Right ventricle myocardium superior (tissue), 1 donor: ENCODE results near the gene ANXA8. TPM values are rescaled to one million over a fixed set of nuclear protein-coding genes. Genes with fewer than 3 reads are reported as not detected.

Source experiments
- ATAC-seq: fragments of 200-7000 bp; cut with Tn5 transposase; one replicate; pipeline ENCODE4 v1.9.1; 2020; ENCODE audit warnings: mild to moderate bottlenecking; ENCODE audit not compliant: poor library complexity
- DNase-seq: peaks from one replicate; pipeline ENCODE4 v3.0.0-alpha.2; 2020
- intact Hi-C: fragments of 100-400 bp; cut with DNase I; formaldehyde crosslinking; loops from one replicate; pipeline ENCODE4 v1.11.2; 2022
- total RNA-seq: library from RNA; stranded (reverse); fragmentation: NEBNext Ultra II Directional; extraction: Animal tissue kit (Norgen Biotek cat#: 25700); gene quantifications from one replicate; pipeline ENCODE4 v1.2.1, GENCODE V29; 2021
- donor health status: DM: no; HTN: yes; CAD: no; lungs with severe emphysema.

The ANXA8 gene
- total RNA-seq, 1 donor from 2014 or later, result 0.24 TPM

DNA sequence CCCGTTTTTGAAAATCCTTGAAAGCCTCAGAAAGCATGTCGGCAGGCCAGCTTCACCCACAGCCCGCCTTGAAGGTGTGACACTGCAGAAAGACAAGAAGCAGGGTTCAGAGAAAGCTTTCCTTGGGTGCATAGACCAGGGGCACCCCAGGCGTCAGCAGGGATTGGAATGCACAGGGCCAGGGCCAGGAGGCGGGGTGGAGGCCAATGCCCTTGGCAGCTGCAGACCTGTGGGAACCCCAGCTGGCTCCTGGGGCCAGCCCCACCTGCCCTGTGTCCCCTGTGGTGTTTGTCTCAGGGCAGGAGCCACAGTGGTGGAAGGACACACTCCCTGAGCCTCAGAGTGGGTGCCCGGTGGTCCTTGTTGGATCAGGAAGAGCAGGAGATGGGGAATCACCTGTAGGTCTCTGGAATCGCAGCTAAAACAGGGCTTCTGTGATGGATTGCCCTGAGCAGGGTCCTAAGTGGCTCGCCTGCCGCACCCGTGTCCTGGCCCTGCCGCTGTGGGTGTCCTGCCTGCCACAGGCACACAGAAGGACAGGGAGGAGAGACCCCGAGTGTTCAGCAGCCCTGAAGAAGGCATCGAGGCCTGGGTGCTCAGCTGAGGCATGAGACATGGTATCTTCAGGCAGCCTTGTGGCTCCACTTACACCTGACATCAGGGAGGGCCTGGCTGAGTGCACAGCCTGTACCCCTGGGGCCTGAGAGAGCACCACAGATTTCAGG is 32.5 kb downstream of the ANXA8 start:
- no peak for ATAC-seq
- no peak for DNase-seq
- intact Hi-C loops, result no loop called here

DNA sequence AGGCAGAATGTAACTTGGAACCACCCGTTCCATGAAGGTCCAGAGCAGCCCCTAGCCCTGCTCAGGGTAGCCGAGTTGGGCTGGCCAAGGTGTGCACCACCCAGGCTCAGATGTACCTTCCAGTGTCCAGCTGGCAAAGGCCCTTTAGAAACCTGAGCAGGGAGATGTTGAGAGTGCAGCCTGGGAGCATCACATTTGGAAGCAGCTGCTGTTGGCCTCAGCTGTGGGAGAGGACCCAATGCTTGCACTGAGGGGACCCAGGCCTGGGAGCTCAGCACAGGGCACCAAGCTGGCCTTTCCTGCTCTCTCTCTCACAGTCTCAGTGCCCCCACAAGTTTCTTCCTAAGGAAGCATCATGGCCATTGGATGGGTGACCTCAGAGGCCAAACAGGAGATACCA is 33.5 kb downstream of the ANXA8 start:
- ATAC-seq (no peak), DNase-seq (no peak)
- intact Hi-C loops, result no loop called here

DNA sequence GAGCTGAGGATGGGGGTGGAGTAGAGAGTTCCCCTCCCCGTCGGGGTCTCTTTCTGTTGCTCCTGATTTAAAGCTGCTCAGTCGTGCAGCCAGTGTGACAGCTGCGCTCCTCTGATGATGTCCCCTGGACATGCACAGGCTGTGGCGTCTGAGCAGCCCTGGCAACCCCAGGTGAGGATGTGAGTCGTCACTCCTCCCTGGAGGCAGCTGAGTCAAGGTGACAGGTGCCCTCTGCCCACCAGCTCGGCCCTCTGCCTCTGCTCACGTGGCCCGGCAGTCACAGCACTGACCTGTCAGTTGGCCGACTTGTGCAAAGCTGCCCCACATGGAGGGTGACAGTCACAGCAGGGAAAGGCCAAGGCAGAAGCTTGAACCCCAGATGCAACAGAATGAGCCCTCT is 33.9 kb downstream of the ANXA8 start:
- no peak for DNase-seq
- no peak for ATAC-seq
- intact Hi-C loops, result no loop called here

DNA sequence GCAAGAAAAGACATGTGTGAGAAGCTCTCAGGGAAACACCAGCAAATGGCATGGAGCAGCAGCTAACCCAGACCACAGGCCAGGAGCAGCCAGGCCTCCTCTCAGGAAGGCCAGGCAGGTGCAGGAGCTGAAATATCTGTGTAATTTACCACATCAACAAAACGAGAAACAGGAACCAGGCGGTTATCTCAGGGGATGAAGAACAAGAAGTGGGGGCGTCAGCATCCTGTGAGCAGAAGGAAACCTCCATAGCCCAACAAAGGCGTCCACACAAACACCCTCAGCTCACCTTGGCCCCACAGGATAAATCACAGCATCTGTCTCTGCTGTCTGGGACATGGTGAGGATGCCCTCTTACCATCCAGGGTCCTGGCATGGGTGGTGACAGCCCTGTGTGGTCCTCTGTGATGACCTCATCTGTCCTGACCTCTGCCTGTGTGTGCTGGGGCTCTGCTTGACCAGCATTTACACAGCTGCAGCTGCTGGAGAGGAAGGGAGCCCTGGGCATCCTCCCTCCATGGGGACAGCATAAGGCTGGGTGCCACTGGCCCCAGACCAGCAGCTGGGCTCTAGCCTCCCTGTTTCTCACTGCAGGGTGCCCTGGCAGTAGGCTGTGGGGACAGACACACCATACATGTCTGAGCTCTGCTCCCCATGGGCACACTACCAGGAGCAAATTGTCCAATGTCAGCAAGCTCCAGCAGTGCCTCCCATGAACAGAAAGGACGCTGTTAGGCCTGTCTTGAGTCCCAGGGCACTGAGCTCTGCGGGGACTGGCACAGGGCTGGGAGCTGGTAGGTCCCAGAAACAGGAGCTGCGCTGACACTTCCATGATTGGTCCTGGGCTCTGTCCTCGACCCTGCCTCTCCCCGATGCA is 34.6 kb downstream of the ANXA8 start:
- intact Hi-C loops, result no loop called here
- DNase-seq (no peak), ATAC-seq (no peak)

DNA sequence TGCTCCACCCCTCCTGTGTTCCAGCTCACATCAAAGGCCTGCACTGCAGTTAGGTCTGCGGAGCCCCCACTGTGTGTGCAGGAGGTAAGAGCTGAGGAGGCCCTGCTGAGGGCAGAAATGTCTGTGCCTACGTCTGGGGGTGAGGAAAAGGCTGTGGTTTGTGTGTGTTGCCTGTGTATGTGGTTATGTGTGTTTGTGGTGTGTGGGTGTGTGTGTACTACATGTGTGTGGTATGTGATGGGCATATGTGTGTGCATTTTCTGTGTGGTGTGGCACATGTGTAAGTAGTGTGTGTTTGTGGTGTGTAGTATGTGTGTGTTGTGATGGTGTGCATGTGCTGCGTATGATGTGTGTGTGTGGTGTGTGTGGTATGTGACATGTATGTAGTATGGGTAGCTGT is 36.2 kb downstream of the ANXA8 start:
- intact Hi-C loops, result no loop called here
- no peak for DNase-seq

DNA sequence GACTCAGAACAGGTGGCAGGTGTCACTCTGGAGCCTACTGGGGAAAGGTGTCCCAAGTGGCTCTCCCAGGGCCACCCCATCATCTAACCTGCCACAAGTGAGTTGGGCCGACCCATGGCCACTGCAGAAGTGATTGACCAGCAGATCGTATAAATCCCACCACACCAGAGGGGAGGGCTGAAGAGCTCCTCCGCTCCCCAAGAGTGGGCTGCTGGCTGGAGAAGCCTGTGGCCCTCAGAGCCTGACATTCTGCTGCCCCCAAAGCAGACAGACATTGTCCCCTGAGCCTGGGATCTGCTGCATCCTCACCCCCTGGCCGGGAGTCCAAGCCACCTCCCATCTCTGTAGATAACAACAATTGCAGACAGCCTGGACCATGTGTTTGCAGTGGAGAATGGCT is 36.7 kb downstream of the ANXA8 start:
- DNase-seq (no peak), ATAC-seq (no peak)
- intact Hi-C loops, result no loop called here

More for the DNA sequence above, 36.2 kb downstream of the ANXA8 start:
- no peak for ATAC-seq

DNA sequence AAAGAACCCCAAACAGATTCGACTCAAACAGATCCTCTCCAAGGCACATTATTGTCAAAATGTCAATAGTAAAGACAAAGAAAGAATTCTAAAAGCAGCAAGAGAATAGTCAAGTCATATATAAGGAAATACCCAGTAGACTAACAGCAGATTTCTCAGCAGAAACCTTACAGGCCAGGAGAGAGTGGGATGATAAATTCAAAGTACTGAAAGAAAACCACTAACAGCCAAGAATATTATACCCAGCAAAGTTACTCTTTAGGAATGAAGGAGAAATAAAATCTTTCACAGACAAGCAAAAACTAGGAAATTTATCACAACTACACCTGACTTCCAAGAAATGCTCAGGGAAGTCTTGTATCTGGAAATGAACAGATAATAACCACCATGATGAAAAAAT is 38.2 kb downstream of the ANXA8 start:
- no peak for ATAC-seq
- no peak for DNase-seq
- intact Hi-C loops, result no loop called here

DNA sequence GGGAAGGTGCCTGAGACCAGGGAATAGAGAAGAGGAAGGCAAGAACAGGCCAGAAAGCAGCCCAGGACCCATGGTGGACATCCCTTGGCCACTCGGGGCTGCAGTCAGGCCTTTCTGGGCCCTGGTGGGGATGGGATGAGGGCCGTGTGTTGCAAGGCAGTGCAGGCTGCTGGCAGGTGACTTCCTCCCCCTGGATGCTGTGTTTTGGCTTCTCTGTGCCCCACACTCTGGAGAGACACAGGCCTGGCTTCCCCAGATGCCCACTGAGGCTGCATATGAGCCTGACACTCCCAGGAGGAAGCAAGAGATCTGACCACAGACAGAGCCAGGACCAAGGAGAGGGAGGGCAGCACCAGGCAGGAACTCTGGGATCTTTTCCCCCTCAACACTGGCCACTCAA is 39.9 kb downstream of the ANXA8 start:
- DNase-seq (no peak), ATAC-seq (no peak)
- intact Hi-C loops, result no loop called here

DNA sequence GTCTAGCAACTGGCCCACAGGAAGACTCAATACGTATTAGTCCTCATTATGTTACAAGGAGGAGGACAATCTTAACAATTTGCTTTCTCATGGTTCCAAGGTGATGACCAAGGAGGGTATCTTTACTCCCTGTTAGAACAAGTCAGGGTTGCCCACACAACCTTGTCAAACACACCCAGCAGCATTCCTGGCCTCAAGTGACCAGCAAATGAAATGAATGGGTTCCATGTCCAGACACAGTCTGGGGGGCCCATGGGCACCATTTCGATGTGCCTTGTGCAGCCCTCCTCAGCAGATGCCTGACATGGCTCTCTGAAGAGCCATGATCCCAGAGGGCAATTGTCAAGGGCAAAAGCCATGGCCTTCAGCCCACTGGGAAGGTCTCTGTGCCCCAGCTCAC is 40.8 kb downstream of the ANXA8 start:
- intact Hi-C loops, result no loop called here
- ATAC-seq (no peak), DNase-seq (no peak)

DNA sequence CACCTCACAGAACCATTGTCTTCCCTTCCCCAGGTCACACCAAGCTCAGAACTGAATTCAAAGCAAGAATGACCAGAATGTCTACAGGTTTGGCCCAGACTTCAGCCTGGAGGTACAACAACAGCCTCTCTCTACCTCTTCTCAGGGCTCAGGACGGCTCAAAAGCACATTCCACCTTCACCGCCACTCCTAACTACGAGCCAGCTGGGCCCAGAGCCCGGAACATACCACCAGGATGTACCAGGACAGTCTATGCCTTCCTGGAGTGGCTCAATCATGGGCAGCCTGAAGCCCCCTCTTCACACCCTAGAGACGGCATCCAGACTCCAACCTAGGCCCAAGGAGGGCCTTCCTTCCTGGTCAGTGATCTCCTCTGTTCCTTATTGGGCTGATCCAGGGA is 41.6 kb downstream of the ANXA8 start:
- DNase-seq, result no peak
- intact Hi-C loops, result no loop called here
- ATAC-seq, result no peak

DNA sequence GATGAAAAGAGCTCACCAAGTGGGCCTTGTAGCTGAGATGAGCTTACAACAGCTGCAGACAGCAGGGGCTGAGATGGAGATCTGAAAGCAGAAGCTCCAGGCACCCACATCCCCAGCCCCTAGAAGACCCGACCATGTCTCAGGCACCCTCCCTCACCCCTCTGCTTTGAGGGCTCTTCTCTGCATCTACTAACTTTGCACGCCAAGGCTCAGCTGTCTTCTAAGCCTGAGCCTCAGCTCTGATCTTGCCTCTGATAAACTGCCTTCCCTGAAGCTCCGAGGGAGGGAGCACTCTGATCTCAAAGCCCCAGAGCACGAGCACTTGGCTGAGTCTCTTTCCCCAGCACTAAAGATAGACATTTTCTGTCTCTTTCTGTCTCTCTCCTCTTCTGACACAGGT is 42.0 kb downstream of the ANXA8 start:
- DNase-seq (no peak), ATAC-seq (no peak)
- intact Hi-C loops, result no loop called here

DNA sequence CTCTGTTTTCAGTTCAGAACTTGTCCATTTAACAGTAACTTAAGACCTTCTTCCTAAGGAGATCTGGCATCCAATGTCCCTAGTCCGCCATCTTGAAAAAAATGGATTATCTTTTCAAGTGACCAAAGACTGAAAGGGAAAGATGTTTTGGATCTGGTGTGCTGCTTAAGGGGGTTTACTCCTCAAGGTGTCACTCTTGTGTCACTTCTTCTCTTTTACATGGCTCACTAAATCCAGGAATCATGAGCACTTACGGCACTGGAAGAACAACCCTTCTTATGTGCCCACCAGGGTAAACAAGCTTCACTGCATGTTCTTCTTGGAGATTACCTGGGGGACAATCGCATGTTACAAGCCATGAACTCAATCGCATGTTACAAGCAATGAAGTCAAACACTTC is 43.7 kb downstream of the ANXA8 start:
- intact Hi-C loops, result no loop called here
- DNase-seq (no peak), ATAC-seq (no peak)

DNA sequence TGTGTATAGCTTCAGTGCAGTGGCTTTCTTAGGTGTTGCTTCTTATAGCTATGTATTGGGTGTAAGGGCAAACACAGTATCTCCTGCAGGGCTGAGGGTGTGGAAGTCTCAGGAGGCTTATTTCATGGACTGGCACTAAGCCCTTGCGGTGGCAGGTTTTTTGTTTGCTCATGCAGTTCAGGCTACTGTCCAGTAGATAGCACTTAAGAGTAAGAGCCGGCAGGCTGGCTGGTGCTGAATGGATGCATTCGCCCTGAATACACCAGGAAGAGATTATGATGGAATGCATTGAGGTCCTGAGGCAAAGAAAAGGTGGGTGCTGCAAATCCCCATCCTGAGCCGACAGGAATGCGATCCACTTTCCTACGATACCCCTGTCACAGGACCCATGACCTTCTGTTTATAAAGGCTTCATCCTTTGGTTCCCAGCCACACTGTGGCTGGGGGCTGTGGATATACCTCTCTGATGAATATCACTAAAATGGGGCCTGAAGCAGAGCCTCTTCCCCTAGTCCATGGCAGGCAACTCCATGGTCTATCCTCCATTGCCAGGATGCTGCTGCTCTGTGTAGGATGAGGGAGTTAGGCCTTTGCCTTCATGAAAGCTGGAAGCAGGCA is 44.9 kb downstream of the ANXA8 start:
- ATAC-seq, result peak; percentile 72
- DNase-seq, result no peak
- intact Hi-C loops, result no loop called here

DNA sequence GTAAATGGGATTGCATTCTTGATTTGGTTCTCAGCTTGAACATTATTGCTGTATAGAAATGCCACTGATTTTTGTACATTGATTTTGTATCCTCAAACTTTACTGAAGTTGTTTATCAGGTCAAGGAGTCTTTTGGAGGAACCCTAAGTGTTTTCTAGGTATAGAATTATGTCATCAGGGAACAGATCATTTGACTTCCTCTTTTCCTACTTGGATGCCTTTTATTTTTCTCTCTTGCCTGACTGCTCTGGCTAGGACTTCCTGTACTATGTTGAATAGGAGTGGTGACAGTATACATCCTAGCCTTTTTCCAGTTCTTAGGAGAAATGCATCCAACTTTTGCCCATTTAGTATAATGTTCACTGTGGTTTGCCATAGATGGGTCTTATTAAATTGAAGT is 48.8 kb downstream of the ANXA8 start:
- intact Hi-C loops, result no loop called here
- DNase-seq (no peak), ATAC-seq (no peak)

DNA sequence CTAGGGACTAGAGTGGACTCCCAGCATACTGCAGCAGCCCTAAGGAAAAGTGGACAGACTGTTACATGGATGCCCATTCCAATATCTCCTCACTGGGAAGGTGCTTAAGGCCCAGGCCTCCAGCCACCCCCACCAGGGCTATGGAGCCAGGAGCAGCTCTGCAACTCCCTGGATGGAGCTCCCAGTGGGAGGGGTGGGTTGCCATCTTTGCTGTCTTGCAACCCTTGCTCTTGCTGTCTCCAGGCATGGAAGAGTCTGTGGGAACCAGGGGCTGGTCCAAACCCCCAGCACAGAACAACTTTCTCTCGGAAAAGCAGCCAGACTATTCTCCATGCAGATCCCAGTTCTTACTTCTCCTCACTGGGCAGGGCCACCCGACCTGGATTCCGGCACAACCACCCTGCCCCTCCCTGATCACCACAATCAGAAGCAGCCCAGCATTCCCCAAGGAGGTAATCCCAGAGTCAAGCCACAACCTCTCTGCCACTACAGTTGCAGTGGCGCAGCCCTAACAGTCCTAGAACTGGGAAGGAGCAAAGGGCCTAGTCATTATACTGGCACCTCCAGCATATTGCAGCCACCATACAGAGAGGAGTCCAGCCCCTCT is 58.0 kb downstream of the ANXA8 start:
- intact Hi-C loops, result no loop called here
- no peak for DNase-seq

DNA sequence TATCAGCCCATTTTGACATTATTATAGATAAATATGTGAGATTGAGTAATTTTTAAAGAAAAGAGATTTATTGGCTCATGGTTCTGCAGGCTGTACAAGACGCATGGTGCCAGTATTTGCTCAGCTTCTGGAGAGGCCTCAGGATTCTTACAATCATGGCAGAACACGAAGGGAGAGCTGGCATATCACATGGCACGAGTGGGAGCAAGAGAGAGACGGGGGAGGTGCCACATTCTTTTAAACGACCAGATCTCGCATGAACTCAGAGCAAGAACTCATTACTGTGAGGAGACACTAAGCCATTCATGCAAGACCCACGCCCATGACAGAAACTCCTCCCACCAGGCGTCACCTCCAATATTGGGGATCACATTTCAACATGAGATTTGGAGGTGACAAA is 59.7 kb downstream of the ANXA8 start:
- intact Hi-C loops, result no loop called here
- no peak for ATAC-seq
- DNase-seq, result no peak

More for the DNA sequence above, 58.0 kb downstream of the ANXA8 start:
- no peak for ATAC-seq

DNA sequence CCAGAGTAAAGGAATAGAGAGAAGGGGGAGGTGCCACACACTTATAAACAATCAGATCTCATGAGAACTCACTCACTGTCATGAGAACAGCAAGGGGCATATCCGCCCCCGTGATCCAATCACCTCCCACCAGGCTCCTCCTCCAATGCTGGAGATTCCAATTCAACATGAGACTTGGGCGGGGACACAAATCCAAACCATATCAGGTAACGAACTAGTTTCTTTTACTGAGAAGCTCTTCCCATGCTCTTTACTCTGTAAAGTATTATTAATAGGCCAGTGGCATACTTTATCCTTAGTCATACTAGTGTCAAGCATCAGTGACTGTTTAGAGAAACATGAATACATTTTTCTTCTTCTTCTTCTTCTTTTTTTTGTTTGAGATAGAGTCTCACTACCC is 60.4 kb downstream of the ANXA8 start:
- no peak for DNase-seq
- intact Hi-C loops, result no loop called here
- ATAC-seq, result no peak

DNA sequence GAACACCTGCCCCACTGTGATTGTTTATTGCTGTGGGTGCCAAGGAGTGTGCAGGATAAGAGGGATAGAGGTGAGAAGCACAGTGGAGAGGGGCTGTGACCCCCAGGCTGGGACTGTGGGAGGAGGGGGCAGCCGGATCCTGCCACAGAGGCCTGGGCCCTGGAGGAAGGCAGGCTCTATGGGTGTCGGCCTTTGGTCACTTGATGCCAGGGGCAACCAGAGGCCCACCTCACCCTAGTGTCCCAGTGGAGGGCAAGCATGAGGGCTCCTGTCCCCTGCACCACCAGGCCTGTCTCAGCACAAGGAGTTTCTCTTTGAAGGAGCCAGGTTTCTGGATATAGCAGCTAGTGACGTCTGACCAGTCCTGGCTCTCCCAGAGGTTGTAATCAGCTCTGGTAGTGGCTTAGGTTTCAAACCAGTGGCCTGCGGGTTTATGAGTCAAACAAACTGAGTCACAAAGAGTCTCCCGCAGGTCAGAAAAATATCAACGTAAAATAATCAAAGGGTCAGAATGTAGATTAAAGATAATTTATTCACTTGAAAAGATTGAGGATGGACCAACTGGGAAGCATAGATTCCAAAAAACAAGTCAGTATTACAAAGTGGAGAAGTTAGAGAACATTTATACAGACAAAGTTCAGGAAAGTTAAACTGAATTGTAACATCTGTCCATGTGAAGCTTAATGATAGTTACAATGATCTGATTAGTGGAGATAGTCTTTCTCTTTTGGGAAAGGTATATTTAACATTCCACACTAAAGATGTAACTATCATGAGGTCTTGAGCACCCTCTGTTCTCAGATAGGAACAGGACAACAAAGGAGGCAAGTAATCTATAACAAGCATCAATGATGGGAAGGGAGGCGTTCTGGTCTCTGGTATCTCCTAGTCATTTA is 62.6 kb downstream of the ANXA8 start:
- intact Hi-C loops, result no loop called here
- no peak for ATAC-seq

More for the DNA sequence above, 62.6 kb downstream of the ANXA8 start:
- no peak for DNase-seq
